HepG2 (cell line): ENCODE results near the gene PMEL. TPM values are rescaled to one million over a fixed set of nuclear protein-coding genes. Genes with fewer than 3 reads are reported as not detected.

Experiments used
- ATAC-seq: fragments of 200-7000 bp; cut with Tn5 transposase; 3 replicates; pipeline ENCODE4 v1.9.1; 2020; ENCODE audit warnings: mild to moderate bottlenecking, moderate library complexity
- BruUV-seq: library from RNA; stranded (reverse); fragments of 400-500 nt; replicated peaks from 2 replicates; lab custom pipeline; 2021; lab: Mats Ljungman, UMichigan
- CTCF ChIA-PET: fragments of 300-600 bp; formaldehyde crosslinking; extraction: SDS; loops from one replicate; lab custom pipeline; 2021; ENCODE audit warnings: low total read pairs, inconsistent platforms, low intra/inter-chr PET ratio; lab: Yijun Ruan, JAX
- POLR2A ChIA-PET: fragments of 350-600 bp; sonication (Branson Sonifier 250); formaldehyde crosslinking; loops from one replicate; lab custom pipeline; 2020; ENCODE audit warnings: antibody characterized with exemption, inconsistent platforms; lab: Yijun Ruan, JAX
- DNase-seq: peaks from one replicate; pipeline ENCODE4 v3.0.0-alpha.2; 2015; ENCODE audit warnings: low spot score
- FAIRE-seq: peaks from 3 replicates; lab custom pipeline; 2011; peaks lifted over from hg19 to GRCh38; lab: Jason Lieb, UNC
- H2AFZ ChIP-seq: one replicate; pipeline ENCODE4 v1.6.1; 2011; ENCODE audit warnings: low read length, inconsistent platforms
- H3K27ac ChIP-seq: fragments of 300-600 bp; 3 replicates; pipeline ENCODE4 v1.8.0; 2011; ENCODE audit warnings: mixed run types, mild to moderate bottlenecking, mixed read lengths, low read length, inconsistent platforms; ENCODE audit not compliant: insufficient read depth; ENCODE audit errors: extremely low read length
- H3K27me3 ChIP-seq, 2 experiments: fragments of 200-600 bp in 1 of 2; 2 replicates in 1 of 2; 3 replicates in 1 of 2; pipeline versions ENCODE4 v1.6.0 to v1.8.0; 2011; ENCODE audit warnings: low read length in 2 of 2, mild to moderate bottlenecking in 2 of 2, moderate library complexity in 2 of 2, inconsistent platforms in 1 of 2; ENCODE audit not compliant: insufficient read depth in 2 of 2, control insufficient read depth in 1 of 2
- H3K36me3 ChIP-seq, 2 experiments: fragments of 200-600 bp in 1 of 2; replicated peaks in 1 of 2; 2 replicates in 1 of 2; 3 replicates in 1 of 2; pipeline versions ENCODE4 v1.5.1 to v1.8.0; 2011; ENCODE audit warnings: low read length in 2 of 2, inconsistent platforms in 1 of 2; ENCODE audit not compliant: insufficient read depth in 2 of 2, control insufficient read depth in 1 of 2
- H3K4me1 ChIP-seq: 2 replicates; pipeline ENCODE4 v1.5.1; 2012; ENCODE audit warnings: low read length, inconsistent platforms; ENCODE audit not compliant: insufficient read depth
- H3K4me2 ChIP-seq: 2 replicates; pipeline ENCODE4 v1.6.0; 2011; ENCODE audit warnings: low read depth, low read length, inconsistent platforms
- H3K4me3 ChIP-seq, 3 experiments: fragments of 200-600 bp in 1 of 3; sonication (generic), shearing (Covaris generic) in 1 of 3; replicated peaks in 1 of 3; 2 replicates each; pipeline ENCODE4 v1.5.1; 2011 to 2016; ENCODE audit warnings: low read length in 3 of 3, inconsistent platforms in 2 of 3, low read depth in 2 of 3, mild to moderate bottlenecking in 2 of 3, control low read depth in 1 of 3, mixed read lengths in 1 of 3; ENCODE audit not compliant: insufficient read depth in 1 of 3
- H3K79me2 ChIP-seq: one replicate; pipeline ENCODE4 v1.6.1; 2011; ENCODE audit warnings: low read length, inconsistent platforms; ENCODE audit not compliant: insufficient read depth
- H3K9ac ChIP-seq: 2 replicates; pipeline ENCODE4 v1.6.0; 2011; ENCODE audit warnings: mild to moderate bottlenecking, low read depth, low read length, inconsistent platforms; ENCODE audit not compliant: insufficient read depth
- H3K9me3 ChIP-seq: 2 replicates; pipeline ENCODE4 v1.5.1; 2012; ENCODE audit warnings: mild to moderate bottlenecking, low read length
- H4K20me1 ChIP-seq: 2 replicates; pipeline ENCODE4 v1.6.0; 2011; ENCODE audit warnings: inconsistent platforms, mild to moderate bottlenecking, low read length, moderate library complexity; ENCODE audit not compliant: insufficient read depth
- MLX ChIP-seq: IDR thresholded peaks from 2 replicates; pipeline ENCODE4 v1.6.1; 2016
- POLR2AphosphoS2 ChIP-seq: IDR thresholded peaks from 2 replicates; pipeline ENCODE4 v1.6.1; 2011; ENCODE audit warnings: low read depth, low read length, improper control_type of control experiment
- ZNF569 ChIP-seq: sonication (generic); formaldehyde crosslinking; IDR thresholded peaks from 2 replicates; pipeline ENCODE4 v1.5.0; 2020; ENCODE audit warnings: mild to moderate bottlenecking, missing genetic modification reagents, moderate library complexity, borderline replicate concordance
- ZNF83 ChIP-seq: sonication (generic); formaldehyde crosslinking; IDR thresholded peaks from 2 replicates; pipeline ENCODE4 v1.4.0; 2020; ENCODE audit warnings: missing genetic modification reagents, mild to moderate bottlenecking, borderline replicate concordance
- ZSCAN25 ChIP-seq: sonication (generic); formaldehyde crosslinking; IDR thresholded peaks from 2 replicates; pipeline ENCODE4 v1.8.0; 2022; ENCODE audit warnings: mild to moderate bottlenecking, missing genetic modification reagents
- WGBS: methylation state at CpG from one replicate; pipeline ENCODE4 v1.1.6; 2017; ENCODE audit warnings: low lambda C conversion rate; 5-methylcytosine and 5-hydroxymethylcytosine counted together
- in situ Hi-C: cut with HindIII; loops from 2 replicates; pipeline ENCODE4 v1.10.0; 2017; ENCODE audit warnings: low pct_unique_long_range_greater_than_20kb; ENCODE audit not compliant: extremely low pct_ligation_motif_present
- intact Hi-C: fragments of 100-400 bp; cut with micrococcal nuclease; formaldehyde crosslinking; loops from one replicate; pipeline ENCODE4 v1.10.0; 2022; ENCODE audit not compliant: unreplicated experiment
- polyA plus RNA-seq, 8 experiments: library from polyadenylated mRNA; depleted of rRNA in 3 of 8; stranded (reverse) in 7 of 8; unstranded in 1 of 8; fragments of >200 nt; fragmentation: Illumina TruSeq in 4 of 8; extraction: Trizol in 4 of 8; gene quantifications; 2 replicates each; pipeline versions ENCODE4 v1.2.1 to v1.2.3, GENCODE V29; 2011 to 2016; ENCODE audit warnings: low read depth in 4 of 8, missing spikeins in 1 of 8, mixed read lengths in 1 of 8; ENCODE audit not compliant: insufficient read depth in 1 of 8
- total RNA-seq, 5 experiments: library from RNA; depleted of rRNA; stranded (reverse); fragments of >200 nt; fragmentation: Illumina TruSeq; extraction: Trizol; gene quantifications; 2 replicates each; pipeline ENCODE4 v1.2.3, GENCODE V29; 2016; ENCODE audit warnings: low read depth in 1 of 5
- TF ChIP-seq, protein P1 (sequence below): sonication (generic); formaldehyde crosslinking; IDR thresholded peaks from 2 replicates; pipeline ENCODE4 v1.5.1; 2020; ENCODE audit warnings: missing genetic modification reagents, mild to moderate bottlenecking, borderline replicate concordance
- TF ChIP-seq, protein P2 (sequence below): sonication (generic); formaldehyde crosslinking; conservative IDR thresholded peaks from 2 replicates; pipeline ENCODE4 v1.8.0; 2022; ENCODE audit warnings: mild to moderate bottlenecking, moderate library complexity, missing genetic modification reagents
- TF ChIP-seq, protein P3 (sequence below): sonication (generic); formaldehyde crosslinking; IDR thresholded peaks from 2 replicates; pipeline ENCODE4 v1.4.0; 2020; ENCODE audit warnings: mild to moderate bottlenecking, missing genetic modification reagents

The PMEL gene
- total and polyA plus RNA-seq, 2 of the 13 experiments (the other 11 are each of a cell fraction or from before 2014, with no cell fraction given): 0.49 to 3.3 TPM

DNA sequence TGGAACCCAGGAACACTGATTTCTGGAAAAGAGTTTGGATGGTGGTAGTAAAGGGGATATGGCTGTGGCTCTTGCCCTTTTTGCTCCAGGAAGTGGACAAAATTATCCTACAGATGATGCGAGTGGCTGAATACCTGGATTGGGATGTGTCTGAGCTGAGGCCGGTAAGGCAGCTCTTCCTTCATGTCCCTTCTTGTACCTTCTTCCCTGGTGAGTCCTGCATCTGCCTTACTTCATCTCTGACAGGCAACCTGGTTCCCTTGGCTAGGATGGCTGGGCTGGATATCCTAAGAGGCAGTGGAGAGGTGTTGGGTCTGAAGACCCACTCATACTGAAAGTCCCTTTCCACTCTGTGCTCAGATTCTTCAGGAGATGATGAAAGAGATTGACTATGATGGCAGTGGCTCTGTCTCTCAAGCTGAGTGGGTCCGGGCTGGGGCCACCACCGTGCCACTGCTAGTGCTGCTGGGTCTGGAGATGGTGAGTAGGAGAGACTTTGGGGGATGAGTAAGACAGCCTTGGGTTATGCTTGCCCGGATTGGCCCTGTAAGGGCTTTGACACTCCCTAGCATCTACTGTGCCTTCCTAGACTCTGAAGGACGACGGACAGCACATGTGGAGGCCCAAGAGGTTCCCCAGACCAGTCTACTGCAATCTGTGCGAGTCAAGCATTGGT lies 26.9 kb downstream of the PMEL start (continued):
- TF ChIP-seq, protein P1, sequence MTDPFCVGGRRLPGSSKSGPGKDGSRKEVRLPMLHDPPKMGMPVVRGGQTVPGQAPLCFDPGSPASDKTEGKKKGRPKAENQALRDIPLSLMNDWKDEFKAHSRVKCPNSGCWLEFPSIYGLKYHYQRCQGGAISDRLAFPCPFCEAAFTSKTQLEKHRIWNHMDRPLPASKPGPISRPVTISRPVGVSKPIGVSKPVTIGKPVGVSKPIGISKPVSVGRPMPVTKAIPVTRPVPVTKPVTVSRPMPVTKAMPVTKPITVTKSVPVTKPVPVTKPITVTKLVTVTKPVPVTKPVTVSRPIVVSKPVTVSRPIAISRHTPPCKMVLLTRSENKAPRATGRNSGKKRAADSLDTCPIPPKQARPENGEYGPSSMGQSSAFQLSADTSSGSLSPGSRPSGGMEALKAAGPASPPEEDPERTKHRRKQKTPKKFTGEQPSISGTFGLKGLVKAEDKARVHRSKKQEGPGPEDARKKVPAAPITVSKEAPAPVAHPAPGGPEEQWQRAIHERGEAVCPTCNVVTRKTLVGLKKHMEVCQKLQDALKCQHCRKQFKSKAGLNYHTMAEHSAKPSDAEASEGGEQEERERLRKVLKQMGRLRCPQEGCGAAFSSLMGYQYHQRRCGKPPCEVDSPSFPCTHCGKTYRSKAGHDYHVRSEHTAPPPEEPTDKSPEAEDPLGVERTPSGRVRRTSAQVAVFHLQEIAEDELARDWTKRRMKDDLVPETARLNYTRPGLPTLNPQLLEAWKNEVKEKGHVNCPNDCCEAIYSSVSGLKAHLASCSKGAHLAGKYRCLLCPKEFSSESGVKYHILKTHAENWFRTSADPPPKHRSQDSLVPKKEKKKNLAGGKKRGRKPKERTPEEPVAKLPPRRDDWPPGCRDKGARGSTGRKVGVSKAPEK: no peak
- no peak for TF ChIP-seq MLX (CRISPR knock-in tag)
- TF ChIP-seq, protein P2, sequence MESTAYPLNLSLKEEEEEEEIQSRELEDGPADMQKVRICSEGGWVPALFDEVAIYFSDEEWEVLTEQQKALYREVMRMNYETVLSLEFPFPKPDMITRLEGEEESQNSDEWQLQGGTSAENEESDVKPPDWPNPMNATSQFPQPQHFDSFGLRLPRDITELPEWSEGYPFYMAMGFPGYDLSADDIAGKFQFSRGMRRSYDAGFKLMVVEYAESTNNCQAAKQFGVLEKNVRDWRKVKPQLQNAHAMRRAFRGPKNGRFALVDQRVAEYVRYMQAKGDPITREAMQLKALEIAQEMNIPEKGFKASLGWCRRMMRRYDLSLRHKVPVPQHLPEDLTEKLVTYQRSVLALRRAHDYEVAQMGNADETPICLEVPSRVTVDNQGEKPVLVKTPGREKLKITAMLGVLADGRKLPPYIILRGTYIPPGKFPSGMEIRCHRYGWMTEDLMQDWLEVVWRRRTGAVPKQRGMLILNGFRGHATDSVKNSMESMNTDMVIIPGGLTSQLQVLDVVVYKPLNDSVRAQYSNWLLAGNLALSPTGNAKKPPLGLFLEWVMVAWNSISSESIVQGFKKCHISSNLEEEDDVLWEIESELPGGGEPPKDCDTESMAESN (CRISPR knock-in tag): no peak
- no peak for TF ChIP-seq ZSCAN25 (CRISPR knock-in tag)
- no peak for TF ChIP-seq POLR2AphosphoS2
- TF ChIP-seq ZNF569 (CRISPR knock-in tag): no peak

DNA sequence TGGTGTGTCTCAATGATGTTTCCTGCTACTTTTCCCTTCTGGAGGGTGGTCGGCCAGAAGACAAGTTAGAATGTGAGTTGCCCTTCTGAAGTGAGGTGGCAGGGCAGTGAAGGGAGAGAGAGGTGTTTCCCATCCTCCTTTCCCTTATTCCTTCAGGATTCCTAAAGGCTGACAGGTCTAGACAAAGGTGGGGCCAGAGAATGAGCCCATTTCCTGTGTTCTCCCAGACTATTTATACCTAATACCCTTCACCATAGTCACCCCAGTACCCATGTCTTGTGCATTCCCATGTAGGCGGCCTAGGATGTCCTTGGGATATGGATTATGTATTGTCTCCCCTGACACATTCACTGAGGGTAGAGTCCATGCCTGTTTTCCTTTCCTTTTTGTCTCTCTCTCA lies 27.9 kb downstream of the PMEL start:
- in situ Hi-C loops: loop anchor here (5.0 kb wide), 1 partner anchor 201 kb away; no protein-coding TSS in a partner anchor
- Histone ChIP-seq H3K27ac (no peak overlapping the region), H3K9ac (0 out of 2 replicates have a peak overlapping the region, but pooled peaks have one; percentile 2), H2AFZ (no peak overlapping the region), H3K79me2 (no peaks in the 10 kb centered on the region), H3K36me3 (no peaks in the 10 kb centered on the region), H3K9me3 (no peaks in the 10 kb centered on the region), H3K27me3 (0 out of 5 replicates have a peak, but pooled peaks cover 0 to 1% of the 10 kb centered on the region in 2 experiments), H4K20me1 (no peaks in the 10 kb centered on the region), H3K4me1 (peaks cover 21% of the 10 kb centered on the region), H3K4me3 (no peak overlapping the region), H3K4me2 (no peak overlapping the region)
- intact Hi-C loops: no loop called here
- WGBS: 62% methylated on average over 2 of the region's 2 CpGs
- POLR2A ChIA-PET: no interaction called here
- no peak for FAIRE-seq
- no peak; the same call in 2 of the 3 replicates for ATAC-seq
- CTCF ChIA-PET: no interaction called here
- no TSS peak for BruUV-seq
- DNase-seq: no peak
- TF ChIP-seq, protein P3, sequence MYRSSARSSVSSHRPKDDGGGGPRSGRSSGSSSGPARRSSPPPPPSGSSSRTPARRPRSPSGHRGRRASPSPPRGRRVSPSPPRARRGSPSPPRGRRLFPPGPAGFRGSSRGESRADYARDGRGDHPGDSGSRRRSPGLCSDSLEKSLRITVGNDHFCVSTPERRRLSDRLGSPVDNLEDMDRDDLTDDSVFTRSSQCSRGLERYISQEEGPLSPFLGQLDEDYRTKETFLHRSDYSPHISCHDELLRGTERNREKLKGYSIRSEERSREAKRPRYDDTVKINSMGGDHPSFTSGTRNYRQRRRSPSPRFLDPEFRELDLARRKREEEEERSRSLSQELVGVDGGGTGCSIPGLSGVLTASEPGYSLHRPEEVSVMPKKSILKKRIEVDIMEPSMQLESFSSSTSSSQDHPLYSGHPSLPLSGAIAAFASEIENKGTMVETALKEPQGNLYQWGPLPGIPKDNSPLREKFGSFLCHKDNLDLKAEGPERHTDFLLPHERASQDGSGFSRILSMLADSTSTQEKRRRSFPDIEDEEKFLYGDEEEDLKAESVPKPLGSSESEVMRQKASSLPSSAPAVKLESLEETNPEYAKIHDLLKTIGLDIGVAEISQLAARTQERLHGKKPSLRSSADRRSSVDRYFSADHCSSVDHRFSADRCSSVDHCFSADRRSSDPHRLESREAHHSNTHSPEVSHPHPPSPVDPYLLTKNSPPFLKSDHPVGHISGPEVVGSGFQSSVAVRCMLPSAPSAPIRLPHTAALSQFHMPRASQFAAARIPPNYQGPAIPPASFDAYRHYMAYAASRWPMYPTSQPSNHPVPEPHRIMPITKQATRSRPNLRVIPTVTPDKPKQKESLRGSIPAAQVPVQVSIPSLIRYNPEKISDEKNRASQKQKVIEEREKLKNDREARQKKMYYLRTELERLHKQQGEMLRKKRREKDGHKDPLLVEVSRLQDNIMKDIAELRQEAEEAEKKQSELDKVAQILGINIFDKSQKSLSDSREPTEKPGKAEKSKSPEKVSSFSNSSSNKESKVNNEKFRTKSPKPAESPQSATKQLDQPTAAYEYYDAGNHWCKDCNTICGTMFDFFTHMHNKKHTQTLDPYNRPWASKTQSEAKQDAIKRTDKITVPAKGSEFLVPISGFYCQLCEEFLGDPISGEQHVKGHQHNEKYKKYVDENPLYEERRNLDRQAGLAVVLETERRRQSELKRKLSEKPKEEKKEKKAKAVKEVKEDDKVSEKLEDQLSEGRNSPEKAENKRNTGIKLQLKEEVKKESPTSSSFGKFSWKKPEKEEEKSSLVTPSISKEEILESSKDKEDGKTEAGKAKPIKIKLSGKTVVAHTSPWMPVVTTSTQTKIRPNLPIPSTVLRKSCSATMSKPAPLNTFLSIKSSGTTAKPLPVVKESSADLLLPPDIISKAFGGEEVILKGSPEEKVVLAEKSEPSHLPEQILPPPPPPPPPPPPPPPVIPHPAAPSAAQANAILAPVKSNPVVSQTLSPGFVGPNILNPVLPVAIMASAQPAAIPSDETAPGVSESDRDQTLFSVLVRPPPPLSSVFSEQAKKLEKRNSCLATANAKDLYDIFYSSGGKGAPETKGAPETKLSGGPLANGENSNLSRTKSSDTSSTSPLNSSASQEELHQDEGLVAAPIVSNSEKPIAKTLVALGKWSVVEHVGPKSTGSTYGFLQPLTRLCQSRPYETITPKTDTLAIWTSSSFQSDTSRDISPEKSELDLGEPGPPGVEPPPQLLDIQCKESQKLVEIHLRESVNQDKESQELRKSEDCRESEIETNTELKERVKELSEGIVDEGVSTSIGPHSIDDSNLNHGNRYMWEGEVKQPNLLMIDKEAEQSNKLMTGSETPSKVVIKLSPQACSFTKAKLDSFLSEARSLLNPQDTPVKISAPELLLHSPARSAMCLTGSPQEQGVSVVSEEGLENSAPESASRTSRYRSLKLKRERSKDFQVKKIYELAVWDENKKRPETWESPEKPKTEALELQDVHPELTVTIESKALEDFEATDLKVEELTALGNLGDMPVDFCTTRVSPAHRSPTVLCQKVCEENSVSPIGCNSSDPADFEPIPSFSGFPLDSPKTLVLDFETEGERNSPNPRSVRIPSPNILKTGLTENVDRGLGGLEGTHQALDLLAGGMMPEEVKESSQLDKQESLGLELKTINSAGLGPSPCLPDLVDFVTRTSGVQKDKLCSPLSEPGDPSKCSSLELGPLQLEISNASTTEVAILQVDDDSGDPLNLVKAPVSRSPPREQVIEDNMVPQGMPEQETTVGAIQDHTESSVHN (CRISPR knock-in tag): no peak
- TF ChIP-seq ZNF83 (CRISPR knock-in tag): no peak
